NB4 (cell line): ENCODE results near the gene POM121.

Experiments
- CTCF ChIP-seq: IDR thresholded peaks from one replicate; pipeline ENCODE4 v1.5.1; 2012; ENCODE audit warnings: low read depth, low read length
- MAX ChIP-seq: IDR thresholded peaks from 2 replicates; pipeline ENCODE4 v1.6.1; 2011; ENCODE audit warnings: low read depth, low read length
- POLR2A ChIP-seq: IDR thresholded peaks from 2 replicates; pipeline ENCODE4 v1.6.1; 2011; ENCODE audit warnings: mild to moderate bottlenecking; ENCODE audit not compliant: insufficient read length; ENCODE audit errors: extremely low read depth

- TF ChIP-seq CTCF = no peak
- no peak for TF ChIP-seq MAX
- TF ChIP-seq POLR2A = no peak
These were observed 738 bp downstream of the POM121 start for GRCh38 chr7:72925546-72926120.
